DOHH2 (cell line): ENCODE results near the gene RPL32.
A peak's percentile ranks its signal among the peaks of the same experiment; 100 is the strongest.

Experiments
- H3F3A ChIP-seq: fragments of 200-600 bp; sonication (generic), shearing (Covaris generic); 2 replicates; pipeline ENCODE4 v1.6.0; 2016; ENCODE audit warnings: antibody characterized with exemption, mild to moderate bottlenecking; ENCODE audit not compliant: control insufficient read depth, insufficient read depth
- H3K27ac ChIP-seq: fragments of 200-600 bp; sonication (generic); 2 replicates; pipeline ENCODE4 v1.5.1; 2014; ENCODE audit warnings: low read depth, mild to moderate bottlenecking, low read length, moderate library complexity
- H3K27me3 ChIP-seq: fragments of 200-600 bp; sonication (generic); 2 replicates; pipeline ENCODE4 v1.6.1; 2014; ENCODE audit warnings: mild to moderate bottlenecking, low read length, mixed read lengths; ENCODE audit not compliant: control insufficient read depth
- H3K36me3 ChIP-seq: fragments of 200-600 bp; sonication (generic); 2 replicates; pipeline ENCODE4 v1.6.1; 2014; ENCODE audit warnings: mild to moderate bottlenecking, low read length, moderate library complexity, mixed read lengths; ENCODE audit not compliant: control insufficient read depth
- H3K4me1 ChIP-seq: fragments of 200-600 bp; sonication (generic); 2 replicates; pipeline ENCODE4 v1.6.1; 2014; ENCODE audit warnings: mild to moderate bottlenecking, low read length, mixed read lengths; ENCODE audit not compliant: control insufficient read depth
- H3K4me2 ChIP-seq: fragments of 200-600 bp; sonication (generic); 2 replicates; pipeline ENCODE4 v1.6.0; 2014; ENCODE audit warnings: mild to moderate bottlenecking, low read length, moderate library complexity
- H3K4me3 ChIP-seq: fragments of 200-600 bp; sonication (generic); 2 replicates; pipeline ENCODE4 v1.5.1; 2014; ENCODE audit warnings: mild to moderate bottlenecking, low read length, mixed read lengths
- H3K79me2 ChIP-seq: fragments of 200-600 bp; sonication (generic); 2 replicates; pipeline ENCODE4 v1.6.1; 2014; ENCODE audit warnings: mild to moderate bottlenecking, low read length, mixed read lengths; ENCODE audit not compliant: control insufficient read depth
- H3K9me2 ChIP-seq: fragments of 200-600 bp; sonication (generic); replicated peaks from 2 replicates; pipeline ENCODE4 v1.6.1; 2014; ENCODE audit warnings: mild to moderate bottlenecking, low read length, mixed read lengths; ENCODE audit not compliant: control insufficient read depth
- H3K9me3 ChIP-seq: fragments of 200-600 bp; sonication (generic); 2 replicates; pipeline ENCODE4 v1.6.1; 2014; ENCODE audit warnings: antibody characterized with exemption, low read length, mixed read lengths; ENCODE audit not compliant: control insufficient read depth, insufficient read depth
- H4K20me1 ChIP-seq: fragments of 200-600 bp; sonication (generic); 2 replicates; pipeline ENCODE4 v1.6.0; 2014; ENCODE audit warnings: low read depth, mild to moderate bottlenecking, antibody characterized with exemption, low read length, moderate library complexity; ENCODE audit not compliant: control insufficient read depth, insufficient read depth
- EZH2phosphoT487 ChIP-seq: fragments of 200-600 bp; sonication (generic); IDR thresholded peaks from 2 replicates; pipeline ENCODE4 v1.6.1; 2017; ENCODE audit warnings: borderline replicate concordance, mild to moderate bottlenecking, antibody characterized with exemption, low read length, moderate library complexity, mixed read lengths
- TF ChIP-seq, protein P1 (sequence below): fragments of 200-600 bp; sonication (generic); IDR thresholded peaks from one replicate; pipeline ENCODE4 v1.5.1; 2014; ENCODE audit warnings: antibody characterized with exemption, mild to moderate bottlenecking, low read depth, low read length; ENCODE audit not compliant: poor library complexity, severe bottlenecking

RPL32 gene

DNA sequence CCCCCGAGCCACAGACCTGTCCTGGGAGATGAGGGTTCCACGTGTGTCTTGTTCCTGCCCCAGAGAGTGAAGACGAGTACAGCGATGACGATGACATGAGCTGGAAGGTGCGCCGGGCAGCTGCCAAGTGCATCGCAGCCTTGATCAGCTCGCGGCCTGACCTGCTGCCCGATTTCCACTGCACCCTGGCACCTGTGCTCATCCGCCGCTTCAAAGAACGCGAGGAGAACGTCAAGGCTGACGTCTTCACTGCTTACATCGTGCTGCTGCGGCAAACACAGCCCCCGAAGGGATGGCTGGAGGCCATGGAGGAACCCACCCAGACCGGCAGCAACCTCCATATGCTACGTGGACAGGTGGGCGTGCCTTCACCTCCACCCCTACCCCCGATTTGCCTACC, 26.3 kb downstream of the RPL32 start:
- H3K9me2 ChIP-seq = no peaks in the 10 kb centered on the region
- TF ChIP-seq, protein P1, sequence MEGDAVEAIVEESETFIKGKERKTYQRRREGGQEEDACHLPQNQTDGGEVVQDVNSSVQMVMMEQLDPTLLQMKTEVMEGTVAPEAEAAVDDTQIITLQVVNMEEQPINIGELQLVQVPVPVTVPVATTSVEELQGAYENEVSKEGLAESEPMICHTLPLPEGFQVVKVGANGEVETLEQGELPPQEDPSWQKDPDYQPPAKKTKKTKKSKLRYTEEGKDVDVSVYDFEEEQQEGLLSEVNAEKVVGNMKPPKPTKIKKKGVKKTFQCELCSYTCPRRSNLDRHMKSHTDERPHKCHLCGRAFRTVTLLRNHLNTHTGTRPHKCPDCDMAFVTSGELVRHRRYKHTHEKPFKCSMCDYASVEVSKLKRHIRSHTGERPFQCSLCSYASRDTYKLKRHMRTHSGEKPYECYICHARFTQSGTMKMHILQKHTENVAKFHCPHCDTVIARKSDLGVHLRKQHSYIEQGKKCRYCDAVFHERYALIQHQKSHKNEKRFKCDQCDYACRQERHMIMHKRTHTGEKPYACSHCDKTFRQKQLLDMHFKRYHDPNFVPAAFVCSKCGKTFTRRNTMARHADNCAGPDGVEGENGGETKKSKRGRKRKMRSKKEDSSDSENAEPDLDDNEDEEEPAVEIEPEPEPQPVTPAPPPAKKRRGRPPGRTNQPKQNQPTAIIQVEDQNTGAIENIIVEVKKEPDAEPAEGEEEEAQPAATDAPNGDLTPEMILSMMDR = no peak
- TF ChIP-seq EZH2phosphoT487 = no peak
- no peaks in the 10 kb centered on the region for H3F3A ChIP-seq
- H3K36me3 ChIP-seq = no peaks in the 10 kb centered on the region
- no peak overlapping the region for H3K4me2 ChIP-seq
- H3K27ac ChIP-seq = no peak overlapping the region
- no peaks in the 10 kb centered on the region for H4K20me1 ChIP-seq
- H3K9me3 ChIP-seq = no peaks in the 10 kb centered on the region
- H3K4me1 ChIP-seq = peaks cover 30% of the 10 kb centered on the region
- no peaks in the 10 kb centered on the region for H3K27me3 ChIP-seq
- H3K79me2 ChIP-seq = no peaks in the 10 kb centered on the region
- H3K4me3 ChIP-seq = no peak overlapping the region

DNA sequence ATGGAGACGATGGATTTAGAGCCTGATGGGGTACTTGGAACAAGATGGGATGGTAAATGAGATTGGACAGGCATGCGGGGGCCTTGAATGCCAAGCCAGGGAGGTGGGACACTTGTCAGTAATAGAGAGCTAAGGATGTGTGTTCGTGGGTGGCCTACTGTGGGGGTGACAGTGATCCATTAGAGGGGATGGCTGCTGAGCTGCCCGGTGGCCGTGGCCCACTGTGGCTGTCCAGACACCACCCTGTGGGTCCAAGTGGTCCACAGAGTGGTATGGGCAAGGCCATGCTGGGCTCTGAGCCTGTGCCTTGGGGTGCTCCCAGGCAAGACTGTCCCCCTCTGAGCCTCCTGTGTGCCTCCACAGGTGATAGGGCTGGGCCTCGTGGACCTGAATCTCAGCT, 27.4 kb downstream of the RPL32 start:
- no peaks in the 10 kb centered on the region for H4K20me1 ChIP-seq
- no peak overlapping the region for H3K4me3 ChIP-seq
- TF ChIP-seq, protein P1 = no peak
- TF ChIP-seq EZH2phosphoT487 = no peak
- H3K27ac ChIP-seq = no peak overlapping the region
- no peaks in the 10 kb centered on the region for H3F3A ChIP-seq
- H3K4me1 ChIP-seq = peaks cover 29% of the 10 kb centered on the region
- H3K4me2 ChIP-seq = no peak overlapping the region
- H3K36me3 ChIP-seq = no peaks in the 10 kb centered on the region
- no peaks in the 10 kb centered on the region for H3K9me2 ChIP-seq
- H3K9me3 ChIP-seq = no peaks in the 10 kb centered on the region
- H3K27me3 ChIP-seq = no peaks in the 10 kb centered on the region
- no peaks in the 10 kb centered on the region for H3K79me2 ChIP-seq

DNA sequence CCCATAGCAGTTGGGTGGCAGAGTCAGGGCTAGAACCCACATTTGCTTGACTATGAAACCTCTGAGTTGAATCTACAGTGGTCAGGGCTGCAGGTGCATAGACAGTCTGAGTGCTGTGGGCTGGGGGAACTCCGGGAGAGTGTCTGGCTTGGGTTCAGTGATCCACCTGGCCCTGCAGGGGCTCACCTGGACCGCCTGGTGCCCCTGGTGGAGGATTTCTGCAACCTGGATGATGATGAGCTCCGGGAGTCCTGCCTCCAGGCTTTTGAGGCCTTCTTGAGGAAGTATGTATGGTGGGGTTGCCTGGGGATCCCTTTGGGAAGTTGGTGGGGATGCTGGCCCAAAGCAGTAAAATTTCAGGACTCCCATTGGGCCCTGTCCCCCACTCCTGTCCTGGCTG, 28.6 kb downstream of the RPL32 start:
- Histone ChIP-seq H3K4me1 (peaks cover 20% of the 10 kb centered on the region), H3K9me3 (no peaks in the 10 kb centered on the region), H3K27ac (no peak overlapping the region), H3K9me2 (no peaks in the 10 kb centered on the region), H3K79me2 (no peaks in the 10 kb centered on the region), H3K27me3 (no peaks in the 10 kb centered on the region), H3K36me3 (no peaks in the 10 kb centered on the region), H3K4me3 (no peak overlapping the region), H3K4me2 (no peak overlapping the region), H3F3A (no peaks in the 10 kb centered on the region), H4K20me1 (no peaks in the 10 kb centered on the region)
- TF ChIP-seq, protein P1 = no peak
- TF ChIP-seq EZH2phosphoT487 = no peak

DNA sequence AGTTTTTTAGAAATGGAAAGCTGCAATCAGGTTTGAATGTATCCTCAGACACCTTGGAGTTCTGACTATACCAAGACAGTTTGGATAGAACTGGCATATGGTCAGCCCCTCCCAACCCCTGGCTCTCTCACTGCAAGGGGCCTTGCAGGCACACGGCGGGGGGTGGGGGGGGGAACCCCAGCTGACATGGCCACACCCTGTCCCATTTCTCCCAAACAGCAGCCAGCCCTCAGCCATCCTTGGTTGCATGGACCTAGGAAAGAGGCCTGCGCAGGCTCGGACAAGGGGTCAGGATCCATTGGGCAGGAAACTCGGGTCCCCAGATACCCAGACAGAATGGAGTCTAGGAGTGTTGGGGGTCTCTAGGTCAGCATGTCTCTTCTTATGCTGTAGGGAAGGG, 30.4 kb downstream of the RPL32 start:
- Histone ChIP-seq H3K9me3 (no peaks in the 10 kb centered on the region), H3K27ac (no peak overlapping the region), H3K4me2 (peak overlapping the region; percentile 69), H3F3A (no peaks in the 10 kb centered on the region), H3K4me1 (peaks cover 12% of the 10 kb centered on the region), H3K36me3 (no peaks in the 10 kb centered on the region), H3K27me3 (no peaks in the 10 kb centered on the region), H4K20me1 (no peaks in the 10 kb centered on the region), H3K79me2 (no peaks in the 10 kb centered on the region), H3K4me3 (peak overlapping the region; percentile 71; the same call in 1 of the 2 replicates), H3K9me2 (no peaks in the 10 kb centered on the region)
- TF ChIP-seq, protein P1 = no peak
- TF ChIP-seq EZH2phosphoT487 = no peak
